Measurements from ENCODE around the gene SYNGR4.

SYNGR4 gene

GRCh38 chr19:48424694-48425219, 60.6 kb downstream of the SYNGR4 start:
- no peak for DNase-seq (ENCODE audit: extremely low read depth in 1 of 2, low read depth in 1 of 2)
